ENCODE data around the gene ACAD10.

The ACAD10 gene

GRCh38 chr12:111685811-111686573 is at the start of gene ACAD10, which contains the start of gene BRAP:
ACAD10 (plus strand) TSS chr12:111686053; CDS start chr12:111692710, 6,657 bp downstream.
BRAP (minus strand) TSS chr12:111685956; CDS start chr12:111685792, 164 bp downstream.
- peak; percentile 1 for TF ChIP-seq CTCF (IDR thresholded peaks at IDR 0.05; ENCODE audit: low read depth, low read length)
- peak within 1 kb of the TSS; percentile 93 for H3K4me3 ChIP-seq (ENCODE audit: low read depth, low read length)
- peak; percentile 95 for DNase-seq (ENCODE audit: low read depth, low spot score)
- in situ Hi-C loops (cut with HindIII; ENCODE audit: low sequenced_read_pairs) = no loop called here

GRCh38 chr12:111636209-111636945 is 49.5 kb upstream of the ACAD10 start:
- DNase-seq (ENCODE audit: low read depth, low spot score) = peak; percentile 64
- no peak overlapping the region for H3K4me3 ChIP-seq (ENCODE audit: low read depth, low read length)
- in situ Hi-C loops (cut with HindIII; ENCODE audit: low sequenced_read_pairs) = no loop called here
- TF ChIP-seq CTCF (IDR thresholded peaks at IDR 0.05; ENCODE audit: low read depth, low read length) = no peak

GRCh38 chr12:111638556-111638955 is 47.3 kb upstream of the ACAD10 start:
- H3K4me3 ChIP-seq (ENCODE audit: low read depth, low read length) = no peak overlapping the region
- no peak for TF ChIP-seq CTCF (IDR thresholded peaks at IDR 0.05; ENCODE audit: low read depth, low read length)
- DNase-seq (ENCODE audit: low read depth, low spot score) = peak; percentile 42
- in situ Hi-C loops (cut with HindIII; ENCODE audit: low sequenced_read_pairs) = no loop called here

GRCh38 chr12:111640506-111640905 is 45.3 kb upstream of the ACAD10 start:
- H3K4me3 ChIP-seq (ENCODE audit: low read depth, low read length) = no peak overlapping the region
- no peak for DNase-seq (ENCODE audit: low read depth, low spot score)
- in situ Hi-C loops (cut with HindIII; ENCODE audit: low sequenced_read_pairs) = no loop called here
- no peak for TF ChIP-seq CTCF (IDR thresholded peaks at IDR 0.05; ENCODE audit: low read depth, low read length)

GRCh38 chr12:111642681-111643426 is 43.0 kb upstream of the ACAD10 start:
- in situ Hi-C loops (cut with HindIII; ENCODE audit: low sequenced_read_pairs) = no loop called here
- no peak for TF ChIP-seq CTCF (IDR thresholded peaks at IDR 0.05; ENCODE audit: low read depth, low read length)
- no peak for DNase-seq (ENCODE audit: low read depth, low spot score)
- H3K4me3 ChIP-seq (ENCODE audit: low read depth, low read length) = no peak overlapping the region

- no peak for TF ChIP-seq CTCF (IDR thresholded peaks at IDR 0.05; ENCODE audit: low read depth, low read length)
- DNase-seq (ENCODE audit: low read depth, low spot score) = peak; percentile 76
- H3K4me3 ChIP-seq (ENCODE audit: low read depth, low read length) = no peak overlapping the region
- in situ Hi-C loops (cut with HindIII; ENCODE audit: low sequenced_read_pairs) = no loop called here
Observed at GRCh38 chr12:111643427-111643826, 42.4 kb upstream of the ACAD10 start.

All from astrocyte of the spinal cord (primary cell).